ENCODE measurements around the gene RECK. TPM values are rescaled to one million over a fixed set of nuclear protein-coding genes. Genes with fewer than 3 reads are reported as not detected.
"Not testable (repeated sequence)": the region's sequence is repeated elsewhere in the genome, so short reads cannot be mapped to it uniquely, and the experiment has no call there.

RECK gene
- total RNA-seq, 1 donor from 2014 or later, result 15.1 TPM

- Mint-ChIP-seq H3K9me3 (peaks cover 12% of the 10 kb centered on the region), H3K27ac (no peak overlapping the region), H3K27me3 (ENCODE audit: low read depth) (peaks cover 51% of the 10 kb centered on the region), H3K36me3 (no peaks in the 10 kb centered on the region), H3K4me1 (no peaks in the 10 kb centered on the region), H3K4me3 (no peak overlapping the region)
- DNase-seq (ENCODE audit: low spot score in 2 of 2, unreplicated experiment in 2 of 2), result no peak
- no peak for TF ChIP-seq CTCF (IDR thresholded peaks at IDR 0.05; ENCODE audit: unreplicated experiment)
These were observed 40.2 kb upstream of the RECK start for GRCh38 chr9:35996358-35996970.

- H3K36me3 Mint-ChIP-seq; H3K4me3 Mint-ChIP-seq; H3K4me1 Mint-ChIP-seq; DNase-seq (ENCODE audit: low spot score in 2 of 2, unreplicated experiment in 2 of 2); H3K27ac Mint-ChIP-seq: not testable (repeated sequence)
- Mint-ChIP-seq H3K9me3 (peaks cover 12% of the 10 kb centered on the region), H3K27me3 (ENCODE audit: low read depth) (peaks cover 49% of the 10 kb centered on the region)
These were observed 39.7 kb upstream of the RECK start for GRCh38 chr9:35997016-35997415.

GRCh38 chr9:35998333-35998732 lies 38.4 kb upstream of the RECK start:
- Mint-ChIP-seq H3K36me3 (no peaks in the 10 kb centered on the region), H3K27me3 (ENCODE audit: low read depth) (peaks cover 50% of the 10 kb centered on the region), H3K9me3 (peaks cover 12% of the 10 kb centered on the region), H3K4me1 (no peaks in the 10 kb centered on the region), H3K4me3 (no peak overlapping the region), H3K27ac (no peak overlapping the region)
- no peak for TF ChIP-seq CTCF (IDR thresholded peaks at IDR 0.05; ENCODE audit: unreplicated experiment)
- DNase-seq (ENCODE audit: low spot score in 2 of 2, unreplicated experiment in 2 of 2), result no peak

- H3K36me3 Mint-ChIP-seq, result no peaks in the 10 kb centered on the region
- peaks cover 82% of the 10 kb centered on the region for H3K27me3 Mint-ChIP-seq (ENCODE audit: low read depth)
- peaks cover 10% of the 10 kb centered on the region for H3K9me3 Mint-ChIP-seq
These were observed 30.8 kb upstream of the RECK start for GRCh38 chr9:36005891-36006290.

GRCh38 chr9:36006549-36007315 lies 30.0 kb upstream of the RECK start:
- Mint-ChIP-seq H3K27me3 (ENCODE audit: low read depth) (peaks cover 86% of the 10 kb centered on the region), H3K4me1 (no peaks in the 10 kb centered on the region), H3K4me3 (no peak overlapping the region)

More at GRCh38 chr9:36005891-36006290, 30.8 kb upstream of the RECK start:
- Mint-ChIP-seq H3K4me3 (no peak overlapping the region), H3K27ac (no peak overlapping the region), H3K4me1 (no peaks in the 10 kb centered on the region)
- TF ChIP-seq CTCF (IDR thresholded peaks at IDR 0.05; ENCODE audit: unreplicated experiment), result no peak
- DNase-seq (ENCODE audit: low spot score in 2 of 2, unreplicated experiment in 2 of 2), result no peak

More at GRCh38 chr9:36006549-36007315, 30.0 kb upstream of the RECK start:
- Mint-ChIP-seq H3K36me3 (no peaks in the 10 kb centered on the region), H3K9me3 (peaks cover 10% of the 10 kb centered on the region), H3K27ac (no peak overlapping the region)
- no peak for TF ChIP-seq CTCF (IDR thresholded peaks at IDR 0.05; ENCODE audit: unreplicated experiment)
- no peak for DNase-seq (ENCODE audit: low spot score in 2 of 2, unreplicated experiment in 2 of 2)
